NCI-H82 (cell line): ENCODE measurements around the gene MVP.
"Not testable (repeated sequence)": the region's sequence is repeated elsewhere in the genome, so short reads cannot be mapped to it uniquely, and the experiment has no call there.

Experiments
- DNase-seq: peaks from one replicate; lab custom pipeline; 2025; lab: John Stamatoyannopoulos, UW

MVP gene

DNA sequence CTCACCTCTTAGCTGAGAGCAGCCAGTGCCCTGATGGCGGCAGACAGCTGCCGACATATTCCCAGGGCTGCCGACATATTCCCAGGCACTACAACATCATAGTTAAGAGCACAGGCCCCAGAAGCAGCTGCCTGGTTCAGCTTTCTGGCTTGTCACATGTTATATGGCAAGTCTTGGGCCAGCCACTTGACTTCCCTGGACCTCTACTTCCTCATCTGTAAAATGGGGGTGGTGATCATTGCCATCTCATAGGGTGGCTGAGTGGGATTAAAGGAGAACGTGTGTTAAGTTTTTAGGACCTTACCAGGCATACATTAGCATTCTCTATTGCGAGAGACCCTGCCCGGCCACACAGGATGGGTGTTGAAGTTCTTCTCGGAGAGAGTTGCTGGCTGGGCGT lies 23.7 kb downstream of the MVP start:
- no peak for DNase-seq

- DNase-seq = no peak
Observed at GRCh38 chr16:29844575-29845331, 24.5 kb downstream of the MVP start.

- DNase-seq = no peak
Observed at GRCh38 chr16:29845656-29846055, 25.4 kb downstream of the MVP start.

DNA sequence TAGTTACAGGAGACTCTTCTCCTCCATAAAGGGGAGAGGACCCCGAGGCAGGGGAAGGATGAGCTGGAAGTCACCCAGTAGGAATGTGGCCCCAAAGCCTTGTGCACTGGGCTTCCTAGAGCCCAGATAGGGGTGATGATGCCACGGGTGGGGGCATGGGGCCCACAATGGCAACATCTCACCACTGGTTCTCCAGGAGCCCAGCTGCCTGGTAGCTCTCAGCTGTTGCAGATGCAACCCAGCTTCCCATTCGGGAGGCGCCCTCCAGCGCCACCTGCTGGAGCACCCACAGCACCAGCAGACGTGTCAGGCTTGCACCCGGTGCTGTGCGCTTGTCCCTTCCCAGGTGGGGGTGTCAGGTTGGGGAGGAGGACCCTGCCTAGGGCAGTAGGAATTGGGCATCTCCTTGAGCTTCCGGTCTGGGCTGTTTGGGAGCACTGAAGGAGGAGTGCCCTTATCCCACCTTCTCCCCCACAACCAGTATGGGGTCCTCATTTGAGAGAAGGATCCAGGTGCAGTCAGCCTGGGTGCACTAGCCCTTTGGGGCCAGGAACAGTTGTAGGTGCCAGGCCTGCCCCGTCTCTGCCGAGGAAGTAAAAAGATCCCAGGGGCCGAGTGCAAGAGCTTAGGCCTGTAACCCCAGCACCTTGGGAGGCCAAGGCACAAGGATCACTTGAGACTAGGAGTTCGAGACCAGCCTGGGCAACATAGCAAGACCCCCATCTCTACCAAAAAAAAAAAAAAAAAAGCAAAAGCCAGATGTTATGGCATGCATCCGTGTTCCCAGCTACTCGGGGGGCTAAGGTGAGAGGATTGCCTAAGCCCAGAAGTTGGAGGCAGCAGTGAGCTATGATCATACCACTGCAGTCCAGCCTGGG lies 28.4 kb downstream of the MVP start:
- peak; percentile 83 for DNase-seq

GRCh38 chr16:29849505-29849904 lies 29.2 kb downstream of the MVP start:
- no peak for DNase-seq

DNA sequence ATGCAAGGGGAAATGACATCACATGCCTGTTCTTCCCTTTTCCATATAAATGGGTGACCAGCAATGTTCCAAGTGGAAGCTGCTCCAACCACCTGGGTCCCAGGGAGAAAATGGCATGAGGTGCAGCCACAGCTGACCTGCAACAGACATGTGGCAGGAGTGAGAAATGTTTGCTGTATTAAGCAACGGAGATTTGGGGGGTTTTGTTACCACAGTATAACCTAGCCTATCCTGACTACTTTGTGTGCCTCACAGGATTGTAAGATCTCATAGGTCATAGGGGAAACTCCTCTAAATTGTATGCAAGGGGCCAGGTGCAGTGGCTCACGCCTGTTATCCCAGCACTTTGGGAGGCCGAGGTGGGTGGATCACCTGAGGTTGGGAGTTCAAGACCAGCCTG lies 30.7 kb downstream of the MVP start:
- DNase-seq = no peak

DNA sequence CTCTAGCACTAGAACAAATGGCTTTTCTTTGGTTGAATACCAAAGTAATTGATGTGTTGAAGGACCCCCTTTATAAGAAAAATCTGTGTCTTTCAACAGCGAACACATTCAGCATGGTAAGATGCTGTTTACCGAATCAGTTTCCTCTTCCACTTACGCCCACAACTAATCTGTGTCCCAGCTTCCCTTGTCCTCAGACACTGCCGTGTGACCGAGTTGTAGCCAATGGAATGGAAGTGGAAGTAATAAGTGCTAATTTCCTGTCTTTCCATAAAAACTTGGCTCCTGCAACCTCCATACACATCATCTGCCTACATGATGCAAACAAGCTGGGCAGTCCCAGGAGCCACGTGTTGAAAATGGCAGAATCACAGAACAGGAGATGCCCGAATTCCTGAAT lies 32.4 kb downstream of the MVP start:
- DNase-seq = no peak

GRCh38 chr16:29854520-29855100 lies 34.3 kb downstream of the MVP start:
- DNase-seq = no peak

DNA sequence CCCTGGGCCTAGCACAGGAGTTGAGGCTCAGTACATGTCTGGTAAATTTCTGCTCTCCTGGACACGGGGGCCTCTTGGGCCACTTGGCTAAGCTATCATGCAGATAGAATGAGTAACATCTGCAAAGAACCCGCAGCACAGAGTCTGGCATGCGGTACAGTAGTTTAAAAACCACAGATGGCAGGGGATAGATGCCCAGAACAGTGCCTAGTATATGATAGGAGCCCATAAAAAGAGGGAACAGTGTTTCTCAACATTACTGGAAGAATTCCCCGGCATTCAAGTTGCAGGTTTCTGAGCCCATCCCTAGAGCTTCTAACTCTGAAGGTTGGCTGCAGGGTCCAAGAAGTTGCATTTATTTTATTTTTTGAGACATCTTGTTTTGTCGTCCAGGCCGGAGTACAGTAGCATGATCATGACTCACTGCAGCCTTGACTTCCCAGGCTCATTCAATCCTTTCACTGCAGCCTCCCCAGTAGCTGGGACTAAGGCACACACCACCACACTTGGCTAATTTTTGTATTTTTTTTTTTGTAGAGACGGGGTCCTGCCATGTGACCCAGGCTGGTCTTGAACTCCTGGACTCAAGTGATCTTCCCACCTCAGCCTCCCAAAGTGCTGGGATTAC lies 37.0 kb downstream of the MVP start:
- DNase-seq = no peak

DNA sequence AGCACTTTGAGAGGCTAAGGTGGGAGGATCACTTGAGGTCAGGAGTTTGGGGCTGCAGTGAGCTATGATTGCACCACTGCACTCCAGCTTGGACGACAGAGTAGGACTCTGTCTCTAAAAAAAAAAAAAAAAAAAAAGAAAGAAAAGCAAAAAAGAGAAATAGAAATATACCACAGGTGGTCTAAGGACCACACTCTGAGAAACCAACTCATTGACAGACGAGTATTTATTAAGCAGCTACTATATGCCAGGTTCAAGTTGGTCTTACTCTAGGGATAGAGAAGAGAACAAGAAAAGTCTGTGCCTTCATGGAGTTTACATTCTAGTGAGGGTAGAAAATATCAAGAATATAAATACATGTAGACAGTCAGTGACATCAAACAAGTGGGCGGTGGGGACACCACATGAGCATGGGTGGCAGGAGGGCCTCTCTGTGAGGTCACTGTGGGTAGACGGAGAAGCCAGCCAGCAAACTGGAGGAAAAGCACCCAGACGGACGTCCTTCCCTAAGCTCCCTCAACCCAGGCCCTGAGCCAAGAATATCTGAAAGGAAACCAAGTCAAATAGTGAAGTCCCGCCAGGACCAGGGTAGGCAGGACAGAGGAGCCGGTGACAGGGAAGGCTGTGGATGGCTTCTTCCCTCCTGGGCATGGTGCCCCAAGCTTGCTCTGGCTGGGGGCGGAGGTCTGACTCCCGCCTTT lies 38.0 kb downstream of the MVP start:
- no peak for DNase-seq

DNA sequence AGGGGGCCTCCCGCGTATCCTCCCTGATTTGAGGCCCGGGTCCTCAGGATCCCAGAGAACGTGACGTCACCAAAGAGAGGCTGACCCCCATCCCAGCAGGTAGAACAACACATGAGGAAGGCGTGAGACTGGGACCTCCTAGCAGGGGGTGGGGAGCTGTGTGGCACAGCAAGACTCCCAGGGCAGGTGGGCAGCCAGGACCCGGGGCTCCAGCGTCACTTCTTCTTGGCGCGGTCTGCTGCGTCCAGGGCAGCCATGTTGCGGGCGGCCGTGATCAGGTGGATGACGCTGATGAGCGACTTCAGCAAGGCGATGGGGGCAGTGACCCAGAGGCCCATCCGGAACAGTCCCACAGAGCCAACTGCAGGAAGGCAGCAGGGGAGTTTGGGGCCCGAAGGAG lies 38.7 kb downstream of the MVP start:
- DNase-seq = no peak

DNA sequence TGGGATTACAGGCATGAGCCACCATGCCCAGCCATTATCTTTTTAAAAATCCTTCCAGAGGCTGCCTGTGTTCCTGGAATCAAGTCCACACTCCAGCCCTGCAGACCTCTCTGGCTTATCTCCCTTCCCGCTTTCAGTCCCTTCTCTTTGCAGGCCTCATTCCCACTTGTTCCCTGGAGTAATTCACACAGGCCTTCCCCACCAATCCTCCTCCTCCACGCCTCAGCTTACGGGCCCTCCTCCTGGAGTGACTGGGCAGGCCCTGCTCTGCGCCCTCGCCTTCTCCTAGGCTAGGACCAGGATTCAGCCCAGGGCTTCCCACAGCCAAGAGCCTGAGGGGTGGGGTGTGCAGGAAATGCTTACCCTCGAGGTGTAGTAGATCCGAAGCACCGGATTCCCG lies 40.0 kb downstream of the MVP start:
- DNase-seq = no peak

DNA sequence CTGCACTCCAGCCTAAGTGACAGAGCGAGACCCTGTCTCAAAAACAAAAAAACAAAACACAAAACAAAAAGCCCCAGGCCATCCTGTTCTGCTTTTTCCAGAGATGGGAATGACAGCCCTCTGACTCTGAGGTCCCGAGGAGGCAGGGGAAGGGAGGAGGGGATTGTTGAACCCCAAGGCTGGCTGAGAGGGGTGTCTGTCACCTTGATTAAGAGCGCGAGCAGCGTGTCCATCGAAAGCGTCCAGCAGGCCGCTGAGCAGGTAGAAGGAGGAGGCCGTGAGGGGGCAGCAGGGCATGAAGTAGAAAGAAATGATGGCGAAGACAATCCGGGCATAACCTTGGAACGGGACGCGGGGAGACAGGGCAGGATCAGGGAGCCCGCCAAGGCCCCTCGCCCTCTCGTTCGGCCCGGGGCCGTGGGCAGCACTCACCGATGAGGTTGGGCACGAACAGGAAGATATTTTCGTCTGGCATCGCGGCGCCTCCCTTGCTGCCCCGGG lies 42.2 kb downstream of the MVP start:
- peak; percentile 37 for DNase-seq

DNA sequence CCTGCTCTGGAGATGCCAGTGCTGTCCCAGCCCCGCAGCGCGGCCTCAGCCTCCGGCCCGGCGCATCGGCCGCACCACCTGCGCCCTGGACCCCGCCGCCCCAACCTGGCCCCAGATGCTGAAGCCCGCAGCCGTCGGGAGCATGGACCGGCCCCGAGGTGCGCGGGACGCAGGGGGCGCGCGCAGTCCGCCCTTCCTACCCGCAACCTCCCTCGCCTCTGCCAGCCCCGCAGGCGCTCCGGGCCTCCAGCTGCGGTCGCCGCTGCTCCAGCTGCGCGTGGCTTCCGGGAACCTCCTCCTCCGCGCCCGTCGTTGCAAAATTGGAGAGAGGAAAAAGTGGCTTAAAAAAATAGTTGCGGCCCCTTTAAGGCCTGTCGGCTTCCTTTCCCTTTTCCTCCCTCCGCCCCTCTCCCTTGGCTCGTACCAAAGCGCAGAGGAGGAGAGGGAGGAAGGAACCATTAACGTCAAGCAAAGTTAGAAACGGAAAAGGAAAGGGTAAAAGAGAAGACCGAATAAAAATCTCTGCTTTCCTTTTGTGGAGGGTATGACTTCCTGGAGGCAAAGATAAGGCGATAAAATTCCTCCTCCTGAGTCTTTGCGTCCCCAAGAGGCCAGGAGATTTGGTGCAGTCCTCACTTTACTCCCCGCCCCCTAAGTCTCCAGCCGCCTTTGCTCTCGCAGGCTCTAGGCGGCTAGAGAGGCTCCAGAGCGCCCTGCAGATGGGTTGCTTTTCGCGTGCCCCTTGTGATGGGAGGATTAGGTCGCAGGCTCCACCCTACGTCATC lies 42.8 kb downstream of the MVP start, which contains the start of gene CDIPT:
Gene CDIPT, minus strand, starts transcription at position 343 of the 785 bp plus-strand sequence. CDS start 369 bp downstream, outside the sequence.
- DNase-seq = peak; percentile 99

DNA sequence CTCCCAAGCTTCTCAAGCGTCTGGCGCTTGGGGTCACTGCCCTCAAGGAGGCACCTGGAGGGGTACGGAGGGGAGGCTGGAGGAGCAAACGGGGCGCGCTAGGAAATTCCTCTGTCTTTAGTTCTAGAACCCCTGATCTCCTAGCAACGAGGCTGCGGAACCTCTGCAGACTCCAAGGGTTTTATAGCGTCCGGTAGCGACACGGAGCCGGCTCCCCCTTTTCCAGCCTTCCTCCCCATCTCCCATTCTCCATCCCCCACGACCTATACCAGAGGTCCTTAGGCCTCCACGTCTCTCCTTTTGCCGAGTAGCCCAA lies 43.4 kb downstream of the MVP start:
- DNase-seq = no peak

- DNase-seq = peak; percentile 17
Observed at GRCh38 chr16:29864205-29864604, 43.9 kb downstream of the MVP start.

DNA sequence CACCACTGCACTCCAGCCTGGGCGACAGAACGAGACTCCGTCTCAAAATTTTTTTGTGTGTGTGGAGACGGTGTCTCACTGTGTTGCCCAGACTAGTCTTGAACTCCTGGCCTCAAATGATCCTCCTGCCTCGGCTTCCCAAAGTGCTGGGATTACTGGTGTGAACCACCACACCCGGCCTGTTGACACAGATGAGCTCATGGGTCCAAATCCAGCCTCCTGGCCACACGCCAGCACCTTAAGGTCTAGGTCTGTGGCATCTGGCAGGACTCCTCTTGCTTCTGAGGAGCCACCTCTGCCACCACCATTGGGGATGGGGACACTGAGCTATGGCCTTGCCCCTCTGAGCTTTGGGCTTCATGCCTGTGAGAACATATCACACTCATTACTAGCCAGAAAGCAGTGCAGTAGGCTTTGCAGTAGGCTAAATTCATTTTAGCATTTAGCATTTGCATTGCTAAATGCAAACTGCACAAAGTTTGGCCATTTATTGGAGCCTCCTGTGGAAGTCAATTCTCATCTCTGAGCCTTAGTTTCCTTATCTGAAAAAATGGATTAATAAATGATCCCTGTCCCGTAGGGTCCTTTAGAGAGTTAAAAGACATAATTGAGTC lies 48.2 kb downstream of the MVP start:
- peak; percentile 74 for DNase-seq

GRCh38 chr16:29869067-29869466 lies 48.8 kb downstream of the MVP start:
- DNase-seq = not testable (repeated sequence)

DNA sequence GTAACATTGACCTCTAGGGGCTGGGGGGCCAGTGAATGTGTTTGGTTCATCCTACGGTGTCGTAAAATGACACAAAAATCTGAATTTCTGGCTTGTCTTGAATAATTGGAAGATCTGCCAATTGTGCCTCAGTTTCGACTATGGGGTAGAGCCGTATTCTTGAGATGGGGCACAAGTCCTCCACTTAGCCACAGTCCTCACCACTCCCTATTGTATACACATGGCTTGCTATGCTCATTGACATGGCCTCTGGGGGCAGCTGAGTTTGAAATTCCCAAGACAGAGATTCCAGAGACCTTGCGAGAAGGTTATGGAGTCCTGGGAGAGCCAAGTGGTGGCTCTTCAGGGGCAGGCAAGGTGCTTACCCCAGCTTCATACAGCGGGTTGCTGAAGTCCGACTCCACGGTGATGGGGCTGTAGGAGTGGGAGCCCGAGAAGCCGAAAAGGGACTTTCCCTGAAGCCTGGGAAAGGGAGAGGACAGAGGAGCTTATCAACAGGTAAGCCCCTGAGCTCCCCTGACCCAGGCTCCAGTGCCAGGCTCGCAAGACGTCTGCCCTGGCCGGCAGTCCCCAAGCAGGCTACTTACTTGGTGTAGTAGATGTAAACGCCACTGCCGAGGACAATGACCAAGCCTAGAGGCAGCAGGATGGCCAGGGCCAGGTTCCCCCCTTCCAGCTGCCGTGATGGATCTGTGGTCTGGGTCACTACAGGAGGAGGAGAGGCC lies 51.7 kb downstream of the MVP start:
- DNase-seq = no peak

DNA sequence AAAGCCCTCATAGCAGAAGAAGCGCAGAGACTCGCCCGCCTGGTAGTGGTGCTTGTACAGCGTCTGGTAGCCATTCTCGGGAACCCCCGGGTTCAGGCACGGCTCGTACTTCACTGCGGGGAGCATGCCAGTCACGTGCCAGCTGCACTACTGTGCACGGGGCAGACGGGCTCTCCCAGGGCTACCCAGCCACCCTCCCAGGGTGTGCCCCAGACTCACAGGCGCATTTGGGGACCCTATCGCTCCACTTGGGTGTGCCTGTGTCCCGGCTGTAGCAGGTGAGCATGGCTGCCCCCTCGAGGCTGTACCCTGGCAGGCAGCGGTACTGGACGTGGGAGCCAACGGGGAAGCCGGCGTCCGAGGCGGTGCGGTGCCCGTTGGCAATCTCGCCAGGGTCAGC lies 53.1 kb downstream of the MVP start:
- no peak for DNase-seq
